Measurements from ENCODE around the gene TRAPPC3L. TPM values are rescaled to one million over a fixed set of nuclear protein-coding genes. Genes with fewer than 3 reads are reported as not detected.

Gene TRAPPC3L
- total and polyA plus RNA-seq, 2 of the 13 experiments (the other 11 are each of a cell fraction or from before 2014, with no cell fraction given): not detected

- TF ChIP-seq HNF1A (IDR thresholded peaks at IDR 0.05; ENCODE audit: low read depth) (0 out of 2 replicates have a peak, but pooled peaks have one; percentile 22), HNF1A (CRISPR knock-in tag; IDR thresholded peaks at IDR 0.05; ENCODE audit: borderline replicate concordance) (no peak), KDM5B (CRISPR knock-in tag; IDR thresholded peaks at IDR 0.05; ENCODE audit: borderline replicate concordance) (no peak), RARA (CRISPR knock-in tag; IDR thresholded peaks at IDR 0.05) (peak; percentile 86), JUND (CRISPR knock-in tag; IDR thresholded peaks at IDR 0.05) (no peak), ZNF512 (CRISPR knock-in tag; IDR thresholded peaks at IDR 0.05) (no peak), ZNF678 (CRISPR knock-in tag; IDR thresholded peaks at IDR 0.05) (no peak), HIC2 (CRISPR knock-in tag; IDR thresholded peaks at IDR 0.05; ENCODE audit: low read depth) (peak; percentile 72; the same call in 1 of the 2 replicates), ARNT2 (CRISPR knock-in tag; IDR thresholded peaks at IDR 0.05; ENCODE audit: low read depth) (no peak), SNAPC4 (CRISPR knock-in tag; IDR thresholded peaks at IDR 0.05) (no peak), LCORL (IDR thresholded peaks at IDR 0.05) (no peak), LCORL (CRISPR knock-in tag; IDR thresholded peaks at IDR 0.05) (no peak), PHF5A (CRISPR knock-in tag; IDR thresholded peaks at IDR 0.05; ENCODE audit: low read depth, unreplicated experiment) (no peak), DDIT3 (CRISPR knock-in tag; IDR thresholded peaks at IDR 0.05) (no peak), GZF1 (CRISPR knock-in tag; IDR thresholded peaks at IDR 0.05) (no peak), ZNF772 (CRISPR knock-in tag; IDR thresholded peaks at IDR 0.05) (no peak), MED8 (CRISPR knock-in tag; IDR thresholded peaks at IDR 0.05; ENCODE audit: insufficient replicate concordance) (no peak), ZNF768 (CRISPR knock-in tag; IDR thresholded peaks at IDR 0.05) (no peak)
Measured at GRCh38 chr6:116550796-116551195, 5.3 kb upstream of the TRAPPC3L start (continued).

Measured in HepG2 (cell line).